ENCODE results near the gene VSTM4.
A peak's percentile ranks its signal among the peaks of the same experiment; 100 is the strongest.

Gene VSTM4, protein sequence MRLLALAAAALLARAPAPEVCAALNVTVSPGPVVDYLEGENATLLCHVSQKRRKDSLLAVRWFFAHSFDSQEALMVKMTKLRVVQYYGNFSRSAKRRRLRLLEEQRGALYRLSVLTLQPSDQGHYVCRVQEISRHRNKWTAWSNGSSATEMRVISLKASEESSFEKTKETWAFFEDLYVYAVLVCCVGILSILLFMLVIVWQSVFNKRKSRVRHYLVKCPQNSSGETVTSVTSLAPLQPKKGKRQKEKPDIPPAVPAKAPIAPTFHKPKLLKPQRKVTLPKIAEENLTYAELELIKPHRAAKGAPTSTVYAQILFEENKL

GRCh38 chr10:49115015-49115795 is at the start of gene VSTM4:
Gene VSTM4, minus strand, starts transcription at chr10:49115522. Its CDS starts 37 bp downstream, at chr10:49115485.
- peak within 1 kb of the TSS; percentile 81 for H3K27ac ChIP-seq (ENCODE audit: low read depth, low read length)
- H3K4me3 ChIP-seq (ENCODE audit: low read length): peak within 1 kb of the TSS; percentile 81
- H3K36me3 ChIP-seq (ENCODE audit: control insufficient read depth, insufficient read depth, low read length): no peaks in the 10 kb centered on the region
- H3K9ac ChIP-seq (ENCODE audit: low read length): peak within 1 kb of the TSS; percentile 47
- H3K27me3 ChIP-seq (ENCODE audit: control insufficient read depth, insufficient read depth, low read length): no peaks in the 10 kb centered on the region
- H3K4me1 ChIP-seq (ENCODE audit: control insufficient read depth, insufficient read depth, low read length): peaks cover under 1% of the 10 kb centered on the region

DNA sequence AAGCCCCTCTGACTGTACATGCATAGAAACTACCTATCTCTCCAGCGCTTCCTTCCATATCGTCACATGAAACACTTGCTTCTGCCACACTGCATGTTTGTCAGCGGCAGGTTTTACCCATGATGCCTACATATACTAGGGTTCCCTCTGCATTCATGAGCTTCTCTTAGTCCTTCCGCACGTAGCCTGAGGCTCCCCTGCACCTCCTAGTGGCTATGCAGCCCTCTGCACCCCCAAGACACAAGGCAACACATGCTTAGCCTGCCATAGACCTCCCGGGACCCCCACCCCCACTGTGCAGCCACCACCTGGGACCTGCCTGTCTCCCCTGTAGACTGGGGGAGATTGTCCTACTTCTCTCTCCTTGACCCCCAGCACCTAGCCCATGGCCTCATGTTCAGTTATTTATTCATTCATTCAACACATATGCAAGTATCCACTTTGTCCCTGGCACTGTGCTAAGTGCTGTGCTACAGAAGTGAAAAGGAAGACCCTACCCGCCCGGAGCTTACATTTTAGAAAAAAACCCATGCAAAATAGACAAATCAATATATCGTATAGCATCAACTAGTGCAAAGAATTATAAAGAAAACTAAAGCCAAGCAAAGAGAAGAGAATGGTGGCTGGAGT is 49.4 kb upstream of the VSTM4 start:
- Histone ChIP-seq H3K4me3 (ENCODE audit: low read length) (no peak overlapping the region), H3K4me1 (ENCODE audit: control insufficient read depth, insufficient read depth, low read length) (no peaks in the 10 kb centered on the region), H3K27ac (ENCODE audit: low read depth, low read length) (no peak overlapping the region), H3K27me3 (ENCODE audit: control insufficient read depth, insufficient read depth, low read length) (no peaks in the 10 kb centered on the region), H3K36me3 (ENCODE audit: control insufficient read depth, insufficient read depth, low read length) (no peaks in the 10 kb centered on the region), H3K9ac (ENCODE audit: low read length) (no peak overlapping the region)

DNA sequence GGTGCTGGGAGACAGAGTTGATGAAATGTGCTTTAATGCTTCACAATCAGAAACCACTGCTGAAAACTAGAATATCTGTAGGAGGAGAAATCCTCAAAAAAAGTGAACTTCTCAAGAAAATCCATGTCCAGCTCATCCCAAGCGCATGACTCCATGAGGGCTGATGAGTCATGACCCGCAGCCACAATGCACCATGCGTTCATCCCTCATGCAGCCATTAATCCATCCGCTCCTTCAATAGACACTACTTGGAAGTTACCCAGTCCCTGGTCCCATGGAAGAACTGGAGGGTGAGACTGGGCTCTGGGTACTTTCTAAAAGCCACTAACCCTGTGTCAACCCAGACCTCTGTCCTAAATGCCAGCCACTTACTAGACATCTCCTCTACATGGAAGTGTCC is 48.4 kb upstream of the VSTM4 start:
- no peaks in the 10 kb centered on the region for H3K4me1 ChIP-seq (ENCODE audit: control insufficient read depth, insufficient read depth, low read length)
- no peaks in the 10 kb centered on the region for H3K36me3 ChIP-seq (ENCODE audit: control insufficient read depth, insufficient read depth, low read length)
- H3K4me3 ChIP-seq (ENCODE audit: low read length): no peak overlapping the region
- no peak overlapping the region for H3K9ac ChIP-seq (ENCODE audit: low read length)
- no peak overlapping the region for H3K27ac ChIP-seq (ENCODE audit: low read depth, low read length)
- H3K27me3 ChIP-seq (ENCODE audit: control insufficient read depth, insufficient read depth, low read length): no peaks in the 10 kb centered on the region

DNA sequence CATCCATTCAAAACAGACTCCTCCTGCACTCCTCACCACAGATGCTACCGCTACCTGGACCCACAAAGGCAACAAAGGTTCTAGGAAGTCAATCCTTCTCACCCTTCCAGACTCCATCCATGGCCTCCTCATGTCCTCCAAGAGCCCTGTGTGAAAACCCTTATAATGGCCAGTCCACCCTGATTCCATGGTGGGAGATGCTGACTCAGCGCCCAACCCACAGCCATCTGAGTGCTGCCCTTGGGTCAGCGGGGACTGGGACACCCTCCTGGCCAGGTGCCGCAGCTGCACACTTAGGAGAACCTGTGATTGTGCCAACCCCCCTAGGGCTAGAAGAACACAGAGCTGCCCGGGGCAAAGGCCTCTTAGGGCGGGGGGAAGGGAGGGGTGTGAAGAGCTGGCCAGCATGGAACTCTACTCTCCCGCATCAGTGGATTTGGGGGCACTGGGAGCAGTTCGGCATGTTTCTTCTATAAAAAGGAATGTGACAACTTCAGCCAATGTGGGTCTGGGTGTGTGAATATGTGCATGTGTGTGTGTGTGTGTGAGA is 47.5 kb upstream of the VSTM4 start:
- Histone ChIP-seq H3K4me3 (ENCODE audit: low read length) (no peak overlapping the region), H3K27me3 (ENCODE audit: control insufficient read depth, insufficient read depth, low read length) (no peaks in the 10 kb centered on the region), H3K9ac (ENCODE audit: low read length) (no peak overlapping the region), H3K27ac (ENCODE audit: low read depth, low read length) (no peak overlapping the region), H3K4me1 (ENCODE audit: control insufficient read depth, insufficient read depth, low read length) (no peaks in the 10 kb centered on the region), H3K36me3 (ENCODE audit: control insufficient read depth, insufficient read depth, low read length) (no peaks in the 10 kb centered on the region)

GRCh38 chr10:49162063-49162462 is 46.7 kb upstream of the VSTM4 start:
- Histone ChIP-seq H3K27me3 (ENCODE audit: control insufficient read depth, insufficient read depth, low read length) (no peaks in the 10 kb centered on the region), H3K36me3 (ENCODE audit: control insufficient read depth, insufficient read depth, low read length) (no peaks in the 10 kb centered on the region), H3K4me3 (ENCODE audit: low read length) (no peak overlapping the region), H3K27ac (ENCODE audit: low read depth, low read length) (no peak overlapping the region), H3K4me1 (ENCODE audit: control insufficient read depth, insufficient read depth, low read length) (no peaks in the 10 kb centered on the region), H3K9ac (ENCODE audit: low read length) (no peak overlapping the region)

DNA sequence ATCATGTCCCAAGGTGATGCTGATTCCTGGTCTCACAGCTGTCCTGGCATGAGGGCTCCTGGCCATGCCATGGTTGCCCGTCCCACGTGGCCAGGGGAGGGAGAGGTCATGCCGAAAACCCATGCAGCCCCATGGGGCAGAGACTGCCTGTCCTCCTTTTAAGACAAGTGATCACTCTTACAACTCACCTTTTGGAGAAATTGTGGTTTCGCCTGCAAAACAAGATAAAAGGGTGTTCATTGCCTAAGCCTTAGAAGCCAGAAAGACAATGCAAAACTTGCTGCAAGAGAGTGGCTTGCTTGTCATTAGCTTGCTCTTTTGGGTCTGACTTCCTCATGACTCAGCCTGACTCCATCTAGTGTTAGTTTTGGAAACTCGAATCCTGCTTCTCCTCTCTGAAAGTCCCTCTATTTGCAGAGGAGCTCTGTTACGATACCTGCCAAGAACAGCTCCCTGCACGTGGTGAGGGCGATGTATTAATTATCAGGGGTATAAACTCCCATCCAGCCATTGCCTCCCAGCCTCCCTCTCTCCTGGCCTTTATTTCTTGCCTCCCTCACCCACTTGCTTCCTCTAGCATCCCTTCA is 46.2 kb upstream of the VSTM4 start:
- no peak overlapping the region for H3K4me3 ChIP-seq (ENCODE audit: low read length)
- H3K27ac ChIP-seq (ENCODE audit: low read depth, low read length): no peak overlapping the region
- H3K36me3 ChIP-seq (ENCODE audit: control insufficient read depth, insufficient read depth, low read length): no peaks in the 10 kb centered on the region
- H3K9ac ChIP-seq (ENCODE audit: low read length): no peak overlapping the region
- H3K27me3 ChIP-seq (ENCODE audit: control insufficient read depth, insufficient read depth, low read length): no peaks in the 10 kb centered on the region
- no peaks in the 10 kb centered on the region for H3K4me1 ChIP-seq (ENCODE audit: control insufficient read depth, insufficient read depth, low read length)

GRCh38 chr10:49160814-49161213 is 45.5 kb upstream of the VSTM4 start:
- H3K9ac ChIP-seq (ENCODE audit: low read length): no peak overlapping the region
- H3K36me3 ChIP-seq (ENCODE audit: control insufficient read depth, insufficient read depth, low read length): no peaks in the 10 kb centered on the region
- no peaks in the 10 kb centered on the region for H3K4me1 ChIP-seq (ENCODE audit: control insufficient read depth, insufficient read depth, low read length)
- no peaks in the 10 kb centered on the region for H3K27me3 ChIP-seq (ENCODE audit: control insufficient read depth, insufficient read depth, low read length)
- no peak overlapping the region for H3K27ac ChIP-seq (ENCODE audit: low read depth, low read length)
- no peak overlapping the region for H3K4me3 ChIP-seq (ENCODE audit: low read length)

DNA sequence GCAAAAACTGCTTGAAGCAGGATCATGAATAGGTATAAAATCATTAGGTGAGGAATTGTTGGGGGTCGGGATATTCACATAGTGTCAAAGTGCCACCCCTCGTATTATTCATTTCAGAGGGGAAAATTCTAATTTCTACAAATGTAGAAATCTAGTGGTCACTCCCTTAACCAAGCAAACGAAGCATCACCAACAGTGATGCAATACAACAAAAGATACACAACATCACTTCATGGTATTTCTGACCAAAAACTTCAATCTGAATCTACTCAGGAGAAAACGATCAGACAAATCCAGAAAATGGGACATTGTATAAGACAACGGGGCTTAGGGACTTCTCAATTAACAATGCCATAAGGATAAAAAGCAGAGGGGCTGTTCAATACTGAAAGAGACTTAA is 44.8 kb upstream of the VSTM4 start:
- Histone ChIP-seq H3K27ac (ENCODE audit: low read depth, low read length) (no peak overlapping the region), H3K4me3 (ENCODE audit: low read length) (no peak overlapping the region), H3K9ac (ENCODE audit: low read length) (no peak overlapping the region), H3K4me1 (ENCODE audit: control insufficient read depth, insufficient read depth, low read length) (no peaks in the 10 kb centered on the region), H3K27me3 (ENCODE audit: control insufficient read depth, insufficient read depth, low read length) (no peaks in the 10 kb centered on the region), H3K36me3 (ENCODE audit: control insufficient read depth, insufficient read depth, low read length) (no peaks in the 10 kb centered on the region)

GRCh38 chr10:49158915-49159314 is 43.6 kb upstream of the VSTM4 start:
- Histone ChIP-seq H3K4me3 (ENCODE audit: low read length) (no peak overlapping the region), H3K36me3 (ENCODE audit: control insufficient read depth, insufficient read depth, low read length) (no peaks in the 10 kb centered on the region), H3K4me1 (ENCODE audit: control insufficient read depth, insufficient read depth, low read length) (no peaks in the 10 kb centered on the region), H3K27me3 (ENCODE audit: control insufficient read depth, insufficient read depth, low read length) (no peaks in the 10 kb centered on the region), H3K27ac (ENCODE audit: low read depth, low read length) (no peak overlapping the region), H3K9ac (ENCODE audit: low read length) (no peak overlapping the region)

DNA sequence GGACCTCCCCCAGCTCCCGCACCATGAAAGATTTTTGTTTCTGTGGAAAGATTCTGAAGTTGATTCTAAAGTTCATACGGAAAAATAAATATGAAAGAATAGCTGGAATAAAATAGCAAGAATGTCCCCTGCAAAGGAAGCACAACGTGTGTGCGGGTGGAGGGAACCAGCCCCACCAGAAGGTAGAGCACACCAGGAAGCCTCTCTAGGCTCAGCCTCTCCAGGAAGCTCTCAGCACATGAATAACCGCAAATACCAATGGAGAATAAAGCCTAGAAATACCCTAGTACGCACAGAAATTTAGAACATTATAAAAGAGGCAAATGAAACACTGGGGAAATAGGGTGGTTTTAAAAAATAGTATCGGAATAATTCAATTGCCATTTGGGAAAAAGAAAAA is 43.1 kb upstream of the VSTM4 start:
- Histone ChIP-seq H3K9ac (ENCODE audit: low read length) (no peak overlapping the region), H3K4me3 (ENCODE audit: low read length) (no peak overlapping the region), H3K36me3 (ENCODE audit: control insufficient read depth, insufficient read depth, low read length) (no peaks in the 10 kb centered on the region), H3K27me3 (ENCODE audit: control insufficient read depth, insufficient read depth, low read length) (no peaks in the 10 kb centered on the region), H3K27ac (ENCODE audit: low read depth, low read length) (no peak overlapping the region), H3K4me1 (ENCODE audit: control insufficient read depth, insufficient read depth, low read length) (no peaks in the 10 kb centered on the region)

- H3K4me3 ChIP-seq (ENCODE audit: low read length): no peak overlapping the region
- no peaks in the 10 kb centered on the region for H3K36me3 ChIP-seq (ENCODE audit: control insufficient read depth, insufficient read depth, low read length)
Observed at GRCh38 chr10:49157229-49157628, 41.9 kb upstream of the VSTM4 start.

DNA sequence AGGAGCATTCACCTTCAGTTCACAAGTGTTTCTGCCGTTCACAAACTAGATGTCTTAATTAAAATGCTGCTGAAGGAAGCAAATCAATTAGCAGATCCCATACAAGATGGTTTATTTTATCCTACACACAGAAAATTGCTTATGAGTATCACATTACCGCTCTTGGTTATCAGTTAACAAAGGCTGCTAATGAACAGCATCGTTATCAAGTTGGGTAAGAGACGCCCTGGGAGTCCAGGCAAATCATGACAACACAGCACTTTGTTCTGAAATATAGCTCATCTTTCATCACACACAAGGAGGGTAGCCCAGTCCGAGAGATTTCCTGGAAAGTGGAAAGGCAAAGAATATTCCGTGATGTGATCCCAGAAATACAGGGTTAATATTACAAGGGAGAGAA is 39.3 kb upstream of the VSTM4 start:
- Histone ChIP-seq H3K27ac (ENCODE audit: low read depth, low read length) (no peak overlapping the region), H3K4me3 (ENCODE audit: low read length) (no peak overlapping the region)

More at GRCh38 chr10:49157229-49157628, 41.9 kb upstream of the VSTM4 start:
- Histone ChIP-seq H3K4me1 (ENCODE audit: control insufficient read depth, insufficient read depth, low read length) (no peaks in the 10 kb centered on the region), H3K9ac (ENCODE audit: low read length) (no peak overlapping the region), H3K27ac (ENCODE audit: low read depth, low read length) (no peak overlapping the region), H3K27me3 (ENCODE audit: control insufficient read depth, insufficient read depth, low read length) (no peaks in the 10 kb centered on the region)

More for the DNA sequence above, 39.3 kb upstream of the VSTM4 start:
- Histone ChIP-seq H3K4me1 (ENCODE audit: control insufficient read depth, insufficient read depth, low read length) (no peaks in the 10 kb centered on the region), H3K36me3 (ENCODE audit: control insufficient read depth, insufficient read depth, low read length) (no peaks in the 10 kb centered on the region), H3K9ac (ENCODE audit: low read length) (no peak overlapping the region), H3K27me3 (ENCODE audit: control insufficient read depth, insufficient read depth, low read length) (no peaks in the 10 kb centered on the region)
